Activated naive CD8-positive, alpha-beta T cell treated with anti-CD3 and anti-CD28 coated beads, Interleukin-2, amount 50 U/mL, for 16 hours (primary cell): Measurements from ENCODE around the gene GARNL3.

Experiments
- DNase-seq: peaks from one replicate; pipeline ENCODE4 v3.0.0-alpha.2; 2020; ENCODE audit warnings: low read depth, low spot score

The GARNL3 gene

GRCh38 chr9:127311239-127311741 is 46.7 kb downstream of the GARNL3 start:
- peak; percentile 6 for DNase-seq

- DNase-seq = no peak
These were observed 48.5 kb downstream of the GARNL3 start for GRCh38 chr9:127313042-127313560.

GRCh38 chr9:127314911-127315310 is 50.3 kb downstream of the GARNL3 start:
- DNase-seq = no peak

- no peak for DNase-seq
These were observed 52.2 kb downstream of the GARNL3 start for GRCh38 chr9:127316586-127317323.

- no peak for DNase-seq
These were observed 54.1 kb downstream of the GARNL3 start for GRCh38 chr9:127318651-127319167.

GRCh38 chr9:127319366-127320114 is 55.0 kb downstream of the GARNL3 start:
- no peak for DNase-seq

- DNase-seq = no peak
These were observed 55.5 kb downstream of the GARNL3 start for GRCh38 chr9:127320115-127320378.

GRCh38 chr9:127323393-127323792 is 58.8 kb downstream of the GARNL3 start:
- no peak for DNase-seq

- DNase-seq = no peak
These were observed 65.9 kb downstream of the GARNL3 start for GRCh38 chr9:127330501-127330900.

- DNase-seq = no peak
These were observed 68.9 kb downstream of the GARNL3 start for GRCh38 chr9:127333221-127334064.

GRCh38 chr9:127334725-127335124 is 70.2 kb downstream of the GARNL3 start:
- DNase-seq = no peak

GRCh38 chr9:127336086-127336485 is 71.5 kb downstream of the GARNL3 start:
- DNase-seq = no peak

- DNase-seq = no peak
These were observed 72.2 kb downstream of the GARNL3 start for GRCh38 chr9:127336506-127337352.

GRCh38 chr9:127340721-127341120 is 76.1 kb downstream of the GARNL3 start:
- no peak for DNase-seq

- no peak for DNase-seq
These were observed 76.6 kb downstream of the GARNL3 start for GRCh38 chr9:127341152-127341551.

- DNase-seq = no peak
These were observed 79.9 kb downstream of the GARNL3 start for GRCh38 chr9:127344368-127345000.

- DNase-seq = no peak
These were observed 81.0 kb downstream of the GARNL3 start for GRCh38 chr9:127345566-127345965.

- no peak for DNase-seq
These were observed 82.0 kb downstream of the GARNL3 start for GRCh38 chr9:127346584-127346983.

- no peak for DNase-seq
These were observed 83.5 kb downstream of the GARNL3 start for GRCh38 chr9:127347831-127348776.
